ENCODE measurements around the gene LCP2. TPM values are rescaled to one million over a fixed set of nuclear protein-coding genes. Genes with fewer than 3 reads are reported as not detected.

LCP2 gene
- total RNA-seq, 4 donors from 2014 or later: 3.2 to 22.7 (median 6.9) TPM

DNA sequence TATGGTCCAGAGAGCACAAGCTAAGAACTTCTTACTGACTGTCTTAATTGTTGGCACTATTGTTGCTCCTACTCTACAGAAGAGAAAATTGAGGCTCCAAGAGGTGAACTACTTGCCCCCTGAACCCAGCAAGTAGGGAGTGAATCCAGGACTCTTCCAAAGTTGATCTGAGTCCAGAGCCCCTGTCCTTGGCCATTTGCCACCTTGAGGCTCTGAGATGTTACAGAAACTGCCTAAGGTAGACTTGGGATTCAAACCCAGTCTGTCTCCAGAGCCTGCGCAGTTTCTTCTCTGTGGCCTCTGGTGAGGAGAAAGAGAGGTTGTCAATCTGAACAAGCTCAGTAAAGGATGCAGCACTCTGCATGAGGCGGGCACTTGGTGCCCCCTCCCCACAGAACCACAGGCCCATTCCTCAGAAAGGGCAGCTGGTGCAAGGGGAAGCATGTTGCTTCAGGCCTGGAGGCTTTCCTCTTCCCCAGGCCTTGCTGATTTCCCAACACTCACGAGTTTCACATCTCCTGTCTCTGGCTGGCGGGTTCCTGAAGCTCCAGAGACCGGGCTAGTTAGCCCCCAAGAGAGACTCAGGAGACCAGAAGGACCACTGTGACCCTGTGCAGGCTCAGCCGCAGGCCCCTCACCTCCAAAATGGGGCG is 2.9 kb upstream of the LCP2 start:
- H3K4me3 ChIP-seq (replicated peaks in 1 of 3): no peak overlapping the region
- H3K27ac ChIP-seq: peak overlapping the region in 2 of 3 donors; percentile 37 to 66
- WGBS, 2 donors: 90 to 95% methylated on average over 2 to 5 of the region's 7 CpGs
- intact Hi-C loops (cut with DNase I): no loop called here
- TF ChIP-seq, protein P1, sequence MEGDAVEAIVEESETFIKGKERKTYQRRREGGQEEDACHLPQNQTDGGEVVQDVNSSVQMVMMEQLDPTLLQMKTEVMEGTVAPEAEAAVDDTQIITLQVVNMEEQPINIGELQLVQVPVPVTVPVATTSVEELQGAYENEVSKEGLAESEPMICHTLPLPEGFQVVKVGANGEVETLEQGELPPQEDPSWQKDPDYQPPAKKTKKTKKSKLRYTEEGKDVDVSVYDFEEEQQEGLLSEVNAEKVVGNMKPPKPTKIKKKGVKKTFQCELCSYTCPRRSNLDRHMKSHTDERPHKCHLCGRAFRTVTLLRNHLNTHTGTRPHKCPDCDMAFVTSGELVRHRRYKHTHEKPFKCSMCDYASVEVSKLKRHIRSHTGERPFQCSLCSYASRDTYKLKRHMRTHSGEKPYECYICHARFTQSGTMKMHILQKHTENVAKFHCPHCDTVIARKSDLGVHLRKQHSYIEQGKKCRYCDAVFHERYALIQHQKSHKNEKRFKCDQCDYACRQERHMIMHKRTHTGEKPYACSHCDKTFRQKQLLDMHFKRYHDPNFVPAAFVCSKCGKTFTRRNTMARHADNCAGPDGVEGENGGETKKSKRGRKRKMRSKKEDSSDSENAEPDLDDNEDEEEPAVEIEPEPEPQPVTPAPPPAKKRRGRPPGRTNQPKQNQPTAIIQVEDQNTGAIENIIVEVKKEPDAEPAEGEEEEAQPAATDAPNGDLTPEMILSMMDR (IDR thresholded peaks at IDR 0.05): no peak
- no peak for TF ChIP-seq POLR2A (IDR thresholded peaks at IDR 0.05)
- no peaks in the 10 kb centered on the region for H3K36me3 ChIP-seq
- H3K27me3 ChIP-seq: no peaks in the 10 kb centered on the region
- no peak for DNase-seq
- H3K9me3 ChIP-seq: no peaks in the 10 kb centered on the region
- H3K4me1 ChIP-seq: peaks cover 47 to 50% of the 10 kb centered on the region in 2 donors

DNA sequence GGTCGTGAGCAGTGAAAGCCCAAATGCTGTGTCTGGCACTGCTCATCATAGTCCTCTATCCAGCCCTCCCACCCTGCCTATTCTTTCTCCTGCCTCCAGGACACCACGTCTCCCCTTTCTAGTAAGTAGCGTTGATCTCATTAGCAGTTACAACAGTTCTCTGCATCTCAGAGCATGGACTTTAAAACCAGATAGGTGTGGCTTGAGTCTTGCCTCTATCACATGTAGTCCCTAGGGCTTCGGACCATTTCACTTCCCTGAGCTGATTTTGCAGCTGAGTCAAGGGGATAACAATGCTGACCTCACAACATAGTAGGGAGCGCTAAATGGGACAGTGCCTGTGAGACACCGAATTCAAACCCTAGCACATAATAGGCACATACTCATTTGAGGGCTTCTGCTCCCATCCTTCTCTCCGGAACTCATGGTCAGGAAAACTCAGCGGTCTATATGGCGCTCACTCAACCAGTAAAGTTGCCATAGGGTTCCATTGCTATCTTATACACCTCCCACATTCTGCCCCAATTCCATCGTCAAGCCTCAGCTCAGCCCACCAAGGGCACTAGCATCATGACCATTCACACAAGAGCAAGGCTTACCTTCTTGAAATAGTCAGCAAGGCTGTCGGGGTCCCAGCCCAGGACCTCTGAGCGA is 515 bp downstream of the LCP2 start:
- Histone ChIP-seq H3K4me3 (replicated peaks in 1 of 3) (peak overlapping the region in 1 of 3 donors; percentile 11), H3K27me3 (no peaks in the 10 kb centered on the region), H3K4me1 (peaks cover 18 to 23% of the 10 kb centered on the region in 2 donors), H3K27ac (peak overlapping the region; percentile 20 to 55 (median 49)), H3K36me3 (no peaks in the 10 kb centered on the region), H3K9me3 (no peaks in the 10 kb centered on the region)
- DNase-seq: no peak
- no peak for TF ChIP-seq POLR2A (IDR thresholded peaks at IDR 0.05)
- TF ChIP-seq, protein P1 (IDR thresholded peaks at IDR 0.05): no peak
- intact Hi-C loops (cut with DNase I): no loop called here
- WGBS, 2 donors: 76 to 90% methylated on average over 12 of the region's 12 CpGs

DNA sequence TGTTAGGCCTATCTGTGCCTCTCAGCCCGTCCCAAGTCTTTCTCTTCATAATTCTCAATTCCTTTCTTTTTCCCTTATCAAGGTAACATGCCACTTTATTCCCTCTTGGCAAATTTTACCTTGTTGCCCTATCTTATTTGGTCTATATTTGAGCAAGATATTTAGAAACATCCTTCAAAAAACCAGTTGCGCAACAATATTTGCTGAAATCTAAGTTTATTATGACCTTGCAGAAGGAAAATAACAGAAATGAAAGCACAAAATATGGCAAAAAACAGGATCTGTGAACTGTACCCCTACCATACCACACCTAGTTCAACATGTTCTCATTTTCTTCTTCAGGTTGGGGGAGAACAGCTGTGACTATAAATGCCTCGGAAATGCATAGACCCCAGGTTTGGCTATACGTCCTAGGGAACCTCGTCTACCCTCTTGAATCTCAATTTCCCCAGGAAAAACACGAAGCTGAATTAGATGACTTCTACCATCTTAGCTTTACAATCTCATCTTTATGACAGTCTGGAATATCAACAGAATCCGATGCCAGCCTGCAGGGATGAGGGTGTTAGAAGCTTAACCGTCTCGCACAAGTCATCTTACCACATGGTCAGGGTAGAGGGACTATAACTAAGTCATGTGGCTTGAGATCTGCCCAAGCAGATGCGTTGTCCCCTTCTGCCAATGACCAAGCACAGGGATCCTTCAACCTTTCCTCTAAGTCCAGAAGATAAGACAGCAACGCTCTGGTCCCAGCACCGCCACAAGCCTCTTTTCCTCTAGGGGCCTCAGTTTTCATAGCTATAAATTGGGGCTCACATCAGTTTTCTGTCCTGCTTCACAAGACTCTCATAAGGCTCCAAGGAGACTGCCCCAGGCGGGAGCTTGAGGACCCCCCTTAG is 1.3 kb downstream of the LCP2 start:
- no peak for TF ChIP-seq POLR2A (IDR thresholded peaks at IDR 0.05)
- TF ChIP-seq, protein P1 (IDR thresholded peaks at IDR 0.05): no peak
- Histone ChIP-seq H3K4me1 (peaks cover 10 to 15% of the 10 kb centered on the region in 2 donors), H3K36me3 (no peaks in the 10 kb centered on the region), H3K27me3 (no peaks in the 10 kb centered on the region), H3K27ac (peak overlapping the region in 1 of 3 donors; percentile 20), H3K9me3 (no peaks in the 10 kb centered on the region), H3K4me3 (replicated peaks in 1 of 3) (no peak overlapping the region)
- 92% methylated on average over 13 of the region's 13 CpGs for WGBS, 2 donors
- no peak for DNase-seq
- intact Hi-C loops (cut with DNase I): no loop called here

DNA sequence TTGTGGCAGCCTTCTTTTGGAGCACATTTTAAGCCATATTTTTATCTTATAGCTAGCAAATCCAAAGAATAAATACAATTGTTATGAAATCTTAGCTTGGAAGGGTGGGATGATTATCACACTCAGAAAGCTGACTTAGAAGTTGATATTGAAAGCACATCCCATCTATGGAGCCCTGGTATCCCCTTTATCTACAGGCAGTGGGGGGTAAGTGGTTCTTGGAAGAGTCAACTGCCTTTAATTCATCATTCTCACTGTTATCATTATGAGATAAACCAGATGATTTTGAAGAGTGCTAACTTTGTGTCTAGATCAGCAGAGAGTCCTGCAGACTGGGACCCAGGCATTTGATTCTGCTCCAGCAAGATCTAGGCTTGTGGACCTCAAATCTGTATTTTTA is 3.0 kb downstream of the LCP2 start:
- Histone ChIP-seq H3K27me3 (no peaks in the 10 kb centered on the region), H3K36me3 (no peaks in the 10 kb centered on the region), H3K4me3 (replicated peaks in 1 of 3) (no peak overlapping the region), H3K27ac (no peak overlapping the region), H3K4me1 (peaks cover 8 to 12% of the 10 kb centered on the region in 2 donors), H3K9me3 (no peaks in the 10 kb centered on the region)
- TF ChIP-seq, protein P1 (IDR thresholded peaks at IDR 0.05): no peak
- TF ChIP-seq POLR2A (IDR thresholded peaks at IDR 0.05): no peak
- DNase-seq: no peak
- intact Hi-C loops (cut with DNase I): no loop called here
